Bronchial epithelial cell (primary cell): ENCODE measurements around the gene TDG. TPM values are rescaled to one million over a fixed set of nuclear protein-coding genes. Genes with fewer than 3 reads are reported as not detected.
A peak's percentile ranks its signal among the peaks of the same experiment; 100 is the strongest.

Experiments used
- DNase-seq: peaks from one replicate; pipeline ENCODE4 v3.0.0-alpha.2; 2010; ENCODE audit warnings: low read depth
- FAIRE-seq: peaks from 2 replicates; lab custom pipeline; 2011; peaks lifted over from hg19 to GRCh38; lab: Jason Lieb, UNC
- H3K27me3 ChIP-seq: 2 replicates; pipeline ENCODE4 v1.5.1; 2011; ENCODE audit warnings: low read length; ENCODE audit not compliant: control insufficient read depth, insufficient read depth
- H3K36me3 ChIP-seq: 2 replicates; pipeline ENCODE4 v1.5.1; 2011; ENCODE audit warnings: low read length; ENCODE audit not compliant: control insufficient read depth, insufficient read depth
- H3K4me3 ChIP-seq: 2 replicates; pipeline ENCODE4 v1.5.1; 2011; ENCODE audit warnings: mild to moderate bottlenecking, low read depth, low read length, control low read depth
- total RNA-seq: library from RNA; depleted of rRNA; stranded (reverse); fragments of >200 nt; gene quantifications from 2 replicates; pipeline ENCODE4 v1.2.1, GENCODE V29; 2014
- TF ChIP-seq, protein P1 (sequence below): IDR thresholded peaks from 2 replicates; pipeline ENCODE4 v1.5.1; 2011; ENCODE audit warnings: mild to moderate bottlenecking, moderate library complexity, low read length, control low read depth, inconsistent platforms; ENCODE audit not compliant: insufficient read depth, severe bottlenecking

Gene TDG
- total RNA-seq, 1 donor from 2014 or later = 25.5 TPM

DNA sequence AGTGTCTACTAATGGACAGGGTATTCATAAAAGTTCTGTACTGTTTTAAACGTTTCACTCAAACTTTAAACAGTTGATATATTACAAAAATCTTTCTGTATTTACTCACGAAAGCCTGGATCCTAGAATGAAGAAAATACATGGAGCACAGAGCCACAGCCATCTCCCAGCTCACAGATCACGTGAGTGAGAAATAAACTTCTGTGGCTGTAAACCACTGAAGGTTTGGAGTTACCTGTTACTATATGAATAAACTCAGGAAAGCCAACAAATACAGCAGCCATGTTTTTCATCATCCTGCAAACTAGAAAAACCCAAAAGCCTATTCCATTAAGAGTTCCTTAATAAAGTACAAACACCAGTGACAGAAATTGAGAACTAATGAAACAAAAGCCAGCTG, 867 bp upstream of the TDG start:
- no peaks in the 10 kb centered on the region for H3K27me3 ChIP-seq
- no peak for DNase-seq
- TF ChIP-seq, protein P1, sequence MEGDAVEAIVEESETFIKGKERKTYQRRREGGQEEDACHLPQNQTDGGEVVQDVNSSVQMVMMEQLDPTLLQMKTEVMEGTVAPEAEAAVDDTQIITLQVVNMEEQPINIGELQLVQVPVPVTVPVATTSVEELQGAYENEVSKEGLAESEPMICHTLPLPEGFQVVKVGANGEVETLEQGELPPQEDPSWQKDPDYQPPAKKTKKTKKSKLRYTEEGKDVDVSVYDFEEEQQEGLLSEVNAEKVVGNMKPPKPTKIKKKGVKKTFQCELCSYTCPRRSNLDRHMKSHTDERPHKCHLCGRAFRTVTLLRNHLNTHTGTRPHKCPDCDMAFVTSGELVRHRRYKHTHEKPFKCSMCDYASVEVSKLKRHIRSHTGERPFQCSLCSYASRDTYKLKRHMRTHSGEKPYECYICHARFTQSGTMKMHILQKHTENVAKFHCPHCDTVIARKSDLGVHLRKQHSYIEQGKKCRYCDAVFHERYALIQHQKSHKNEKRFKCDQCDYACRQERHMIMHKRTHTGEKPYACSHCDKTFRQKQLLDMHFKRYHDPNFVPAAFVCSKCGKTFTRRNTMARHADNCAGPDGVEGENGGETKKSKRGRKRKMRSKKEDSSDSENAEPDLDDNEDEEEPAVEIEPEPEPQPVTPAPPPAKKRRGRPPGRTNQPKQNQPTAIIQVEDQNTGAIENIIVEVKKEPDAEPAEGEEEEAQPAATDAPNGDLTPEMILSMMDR = no peak
- H3K4me3 ChIP-seq = peak overlapping the region; percentile 80
- FAIRE-seq = no peak
- H3K36me3 ChIP-seq = peaks cover 4% of the 10 kb centered on the region

DNA sequence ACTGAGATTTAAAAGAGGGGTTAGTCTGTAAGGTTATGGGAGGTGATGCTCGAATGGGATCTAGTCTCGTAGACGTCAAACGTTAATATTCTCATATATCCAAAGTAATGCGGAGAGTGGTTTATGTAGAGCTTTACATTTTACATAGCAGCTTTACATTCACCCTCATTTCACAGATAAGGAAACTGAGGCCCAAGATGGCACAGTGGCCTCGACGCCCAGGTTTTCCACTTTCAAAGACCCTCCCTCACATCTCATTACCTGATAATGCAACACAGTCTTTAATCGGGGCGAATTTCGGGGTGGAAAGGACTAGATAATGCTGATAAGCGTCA, 450 bp upstream of the TDG start:
- FAIRE-seq = no peak

DNA sequence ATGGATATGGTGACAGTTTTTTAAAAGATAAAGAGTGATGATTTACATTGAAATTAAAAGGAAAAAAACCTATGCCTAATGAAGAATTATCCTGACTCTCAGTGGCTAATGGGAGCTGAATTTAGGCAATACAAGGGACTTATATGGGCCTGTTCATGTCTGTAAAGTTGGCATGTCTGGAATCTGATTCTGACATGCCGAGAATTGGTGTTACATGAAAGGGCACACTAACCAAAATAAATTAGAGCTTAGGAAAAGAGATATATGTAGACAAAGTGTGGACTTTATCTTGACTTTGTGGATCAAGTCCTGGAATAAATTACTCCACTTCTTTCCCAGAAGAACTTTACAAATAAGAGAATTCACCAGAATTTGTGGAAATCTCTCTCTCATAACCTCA, 1.1 kb downstream of the TDG start:
- H3K27me3 ChIP-seq = no peaks in the 10 kb centered on the region
- DNase-seq (no peak), FAIRE-seq (no peak)
- H3K4me3 ChIP-seq = peak overlapping the region; percentile 80
- peaks cover 4% of the 10 kb centered on the region for H3K36me3 ChIP-seq
- TF ChIP-seq, protein P1 = no peak

More for the DNA sequence above, 450 bp upstream of the TDG start:
- Histone ChIP-seq H3K27me3 (no peaks in the 10 kb centered on the region), H3K4me3 (peak overlapping the region; percentile 80), H3K36me3 (peaks cover 4% of the 10 kb centered on the region)
- TF ChIP-seq, protein P1 = no peak
- DNase-seq = no peak

DNA sequence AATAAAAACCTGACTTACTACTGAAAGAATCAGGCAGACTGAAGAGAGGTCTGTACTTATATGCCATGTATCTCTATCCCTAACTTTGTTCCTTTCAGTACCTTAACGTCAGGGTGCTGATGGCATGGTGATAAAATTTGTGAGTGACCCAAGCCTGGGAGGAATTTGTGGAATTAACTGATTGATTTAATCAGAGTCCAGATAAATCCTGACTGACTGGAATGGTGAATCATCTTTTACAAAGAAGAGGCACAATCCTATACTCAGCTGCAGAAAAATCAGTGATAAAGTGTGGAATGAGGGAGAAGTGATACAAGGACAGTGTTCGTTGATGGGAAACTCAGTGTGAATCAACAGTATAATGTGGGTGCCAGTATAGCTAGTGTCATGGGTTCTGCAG, 3.7 kb downstream of the TDG start:
- DNase-seq = peak; percentile 39
- Histone ChIP-seq H3K4me3 (no peak overlapping the region), H3K27me3 (no peaks in the 10 kb centered on the region), H3K36me3 (peaks cover 7% of the 10 kb centered on the region)
- no peak for FAIRE-seq
- TF ChIP-seq, protein P1 = no peak

DNA sequence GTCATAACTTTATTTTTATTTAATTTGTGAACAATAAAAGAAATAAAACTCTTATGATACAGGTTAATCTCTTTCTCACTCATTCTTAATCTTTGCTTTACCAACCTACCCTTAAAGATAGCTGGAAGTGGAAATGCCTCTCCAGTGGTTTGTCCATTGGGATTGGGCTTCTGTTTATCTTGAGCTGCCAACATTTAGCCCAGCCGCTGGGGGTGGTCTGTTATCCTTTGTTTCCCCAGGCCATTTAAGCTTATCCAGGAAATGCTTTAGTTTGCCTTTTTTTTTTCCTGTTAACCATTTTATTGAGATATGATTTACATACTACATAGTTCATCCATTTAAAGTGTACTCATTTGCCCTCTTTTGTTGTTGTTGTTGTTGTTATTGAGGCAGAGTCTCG, 8.2 kb downstream of the TDG start:
- TF ChIP-seq, protein P1 = no peak
- no peak for FAIRE-seq

DNA sequence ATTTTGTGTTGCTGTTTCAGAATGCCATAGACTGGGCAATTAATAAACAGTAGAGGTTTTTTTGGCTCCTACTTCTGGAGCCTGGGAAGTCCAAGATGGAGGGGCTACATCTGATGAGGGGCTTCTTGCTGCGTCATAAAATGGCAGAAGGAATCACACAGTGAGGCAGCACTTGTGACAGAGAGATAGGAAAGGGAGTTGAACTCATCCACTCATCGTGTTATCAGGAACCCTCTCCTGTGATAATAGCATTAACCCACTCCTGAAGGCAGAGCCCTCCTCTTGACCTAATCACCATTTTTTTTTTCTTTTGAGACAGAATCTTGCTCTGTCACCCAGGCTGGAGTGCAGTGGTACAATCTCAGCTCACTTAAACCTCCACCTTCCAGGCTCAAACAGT, 9.7 kb downstream of the TDG start:
- Histone ChIP-seq H3K4me3 (no peak overlapping the region), H3K27me3 (no peaks in the 10 kb centered on the region), H3K36me3 (peaks cover 7% of the 10 kb centered on the region)
- FAIRE-seq (no peak), DNase-seq (no peak)
- TF ChIP-seq, protein P1 = no peak

More for the DNA sequence above, 8.2 kb downstream of the TDG start:
- DNase-seq = no peak
- H3K36me3 ChIP-seq = peaks cover 8% of the 10 kb centered on the region
- no peak overlapping the region for H3K4me3 ChIP-seq
- H3K27me3 ChIP-seq = no peaks in the 10 kb centered on the region
